GM23248 (cell line): ENCODE data around the gene PCDHB3. TPM values are rescaled to one million over a fixed set of nuclear protein-coding genes. Genes with fewer than 3 reads are reported as not detected.

Experiments
- DNase-seq: peaks from one replicate; pipeline ENCODE4 v3.0.0-alpha.2; 2015
- H2AFZ ChIP-seq: fragments of 200-600 bp; sonication (generic); 2 replicates; pipeline ENCODE4 v1.6.1; 2016; ENCODE audit warnings: antibody characterized with exemption
- H3F3A ChIP-seq: fragments of 200-600 bp; sonication (generic); 2 replicates; pipeline ENCODE4 v1.6.1; 2016; ENCODE audit warnings: mild to moderate bottlenecking, antibody characterized with exemption, mixed run types; ENCODE audit not compliant: insufficient read depth
- H3K27ac ChIP-seq: fragments of 200-600 bp; sonication (generic); 2 replicates; pipeline ENCODE4 v1.5.1; 2016; ENCODE audit warnings: mild to moderate bottlenecking
- H3K27me3 ChIP-seq: fragments of 200-600 bp; sonication (generic); replicated peaks from 2 replicates; pipeline ENCODE4 v1.6.1; 2016; ENCODE audit warnings: mild to moderate bottlenecking; ENCODE audit not compliant: insufficient read depth
- H3K36me3 ChIP-seq: fragments of 200-600 bp; sonication (generic); 2 replicates; pipeline ENCODE4 v1.6.1; 2016; ENCODE audit warnings: low read depth, mild to moderate bottlenecking
- H3K4me1 ChIP-seq: fragments of 200-600 bp; sonication (generic); 2 replicates; pipeline ENCODE4 v1.6.1; 2016; ENCODE audit warnings: mild to moderate bottlenecking; ENCODE audit not compliant: insufficient read depth
- H3K4me2 ChIP-seq: fragments of 200-600 bp; sonication (generic); one replicate; pipeline ENCODE4 v1.6.1; 2016; ENCODE audit warnings: mild to moderate bottlenecking; ENCODE audit not compliant: unreplicated experiment
- H3K4me3 ChIP-seq: fragments of 200-600 bp; sonication (generic); 2 replicates; pipeline ENCODE4 v1.5.1; 2016; ENCODE audit warnings: mild to moderate bottlenecking
- H3K79me2 ChIP-seq: fragments of 200-600 bp; sonication (generic); 2 replicates; pipeline ENCODE4 v1.6.1; 2016; ENCODE audit warnings: mild to moderate bottlenecking; ENCODE audit not compliant: insufficient read depth
- H3K9ac ChIP-seq: fragments of 200-600 bp; sonication (generic); 2 replicates; pipeline ENCODE4 v1.6.1; 2016; ENCODE audit warnings: mild to moderate bottlenecking
- H3K9me2 ChIP-seq: fragments of 200-600 bp; sonication (generic); 2 replicates; pipeline ENCODE4 v1.6.1; 2016; ENCODE audit warnings: mixed run types, mild to moderate bottlenecking, moderate library complexity; ENCODE audit not compliant: insufficient read depth
- H3K9me3 ChIP-seq: fragments of 200-600 bp; sonication (generic); one replicate; pipeline ENCODE4 v1.6.1; 2017; ENCODE audit warnings: low read depth
- H4K20me1 ChIP-seq: fragments of 200-600 bp; sonication (generic); 2 replicates; pipeline ENCODE4 v1.6.0; 2016; ENCODE audit not compliant: insufficient read depth
- EZH2 ChIP-seq: fragments of 200-600 bp; sonication (generic); IDR thresholded peaks from 2 replicates; pipeline ENCODE4 v1.6.1; 2018; ENCODE audit warnings: antibody characterized with exemption, mild to moderate bottlenecking; ENCODE audit not compliant: insufficient read depth, poor library complexity, severe bottlenecking
- EZH2phosphoT487 ChIP-seq: fragments of 200-600 bp; sonication (generic); IDR thresholded peaks from 2 replicates; pipeline ENCODE4 v1.6.1; 2018; ENCODE audit warnings: antibody characterized with exemption, moderate library complexity, mild to moderate bottlenecking, low read depth; ENCODE audit not compliant: insufficient read depth
- WGBS, 2 experiments: methylation state at CpG; one replicate each; pipeline ENCODE4 v1.1.6; 2015 to 2017; ENCODE audit warnings: low lambda C conversion rate in 2 of 2, low coverage in 1 of 2; ENCODE audit errors: missing lambda C conversion rate in 2 of 2; 5-methylcytosine and 5-hydroxymethylcytosine counted together
- in situ Hi-C: fragments of 300-500 bp; cut with MboI; formaldehyde crosslinking; loops from 2 replicates; pipeline ENCODE4 v1.15.0; 2020
- polyA plus RNA-seq: library from polyadenylated mRNA; unstranded; fragments of >200 nt; fragmentation: Nextera tagmentation; extraction: Ambion mirVana; gene quantifications from 2 replicates; pipeline ENCODE4 v1.2.1, GENCODE V29; 2016
- total RNA-seq: library from RNA; depleted of rRNA; stranded (reverse); fragments of >200 nt; shearing (Covaris generic); gene quantifications from 2 replicates; pipeline ENCODE4 v1.2.3, GENCODE V29; 2014; rRNA removed

The PCDHB3 gene
- total RNA-seq (0.76 and 1.1 TPM in 2 replicates), polyA plus RNA-seq (0.23 and 0.24 TPM in 2 replicates)

DNA sequence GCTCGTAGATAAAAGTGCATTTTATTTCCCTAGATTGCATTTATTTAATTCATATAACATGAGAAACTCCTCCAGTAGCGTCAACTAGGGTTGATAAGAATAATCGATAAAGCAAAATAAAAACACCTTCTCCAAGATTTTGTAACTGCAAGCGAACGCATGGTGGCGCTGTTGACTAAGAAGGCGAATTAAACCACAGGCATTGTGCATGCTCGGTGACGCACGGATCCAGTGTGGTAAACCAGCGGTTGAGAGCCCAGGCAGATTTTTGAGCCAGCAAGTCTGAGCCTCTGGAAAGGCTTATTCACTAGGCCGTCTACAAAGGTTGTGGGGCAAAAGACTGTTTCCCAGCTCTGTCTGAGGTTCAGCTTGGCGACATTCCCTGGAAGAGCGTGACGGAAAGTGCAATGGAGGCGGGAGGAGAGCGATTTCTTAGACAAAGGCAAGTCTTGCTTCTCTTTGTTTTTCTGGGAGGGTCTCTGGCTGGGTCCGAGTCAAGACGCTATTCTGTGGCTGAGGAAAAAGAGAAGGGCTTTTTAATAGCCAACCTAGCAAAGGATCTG is at the start of gene PCDHB3:
Gene PCDHB3, plus strand, starts transcription at position 231 of the 563 bp plus-strand sequence. Its CDS starts 177 bp downstream, at position 408.
- no peak within 1 kb of the TSS for H2AFZ ChIP-seq
- in situ Hi-C loops = no loop called here
- peak; percentile 79 for DNase-seq

DNA sequence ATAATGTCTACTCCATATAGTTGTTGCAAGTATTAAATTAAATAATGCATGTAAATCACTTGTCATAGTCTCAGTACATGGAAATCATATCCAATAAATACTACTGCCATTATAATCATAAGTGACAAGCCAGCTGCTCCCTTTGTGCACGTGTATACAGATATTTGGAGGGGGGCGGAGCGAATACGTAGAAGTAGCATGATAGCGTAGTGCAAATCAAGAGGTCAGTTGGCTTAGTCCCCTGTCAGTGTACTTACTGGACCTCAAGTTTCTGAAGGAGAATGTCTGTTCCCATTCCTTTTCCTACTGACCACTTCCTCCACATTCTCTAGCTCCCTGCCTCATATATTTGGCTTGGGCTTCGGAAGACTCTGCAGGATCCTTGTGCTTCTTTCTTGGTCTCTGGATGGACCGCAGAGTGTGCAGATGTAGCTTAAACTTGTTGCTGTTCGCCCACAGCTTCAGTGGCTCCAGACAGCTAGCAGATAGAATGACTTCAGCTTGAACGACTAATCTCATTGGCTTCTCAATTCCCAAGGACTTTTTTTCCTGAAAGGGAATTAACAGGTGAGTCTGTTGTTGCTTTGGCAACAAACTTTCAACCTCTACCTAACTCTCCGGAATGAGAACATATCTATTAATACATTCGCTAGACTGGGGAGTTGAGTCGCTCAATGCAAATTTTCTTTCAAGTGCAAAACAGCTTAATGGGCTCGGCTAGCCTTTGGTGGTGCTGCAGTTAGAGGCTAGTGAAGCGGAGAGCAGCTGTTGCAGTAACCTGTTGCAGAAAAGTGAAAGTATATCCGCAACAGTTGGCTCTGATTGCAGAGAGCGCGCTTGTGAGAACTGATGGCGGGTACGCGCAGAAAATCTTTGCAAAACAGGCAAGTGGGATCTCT is 49.4 kb upstream of the PCDHB3 start, which contains the start of gene PCDHB1:
Gene PCDHB1, plus strand, starts transcription at position 753 of the 899 bp plus-strand sequence. Its CDS starts 97 bp downstream, at position 850.
- 20% methylated on average over 20 of the region's 20 CpGs for WGBS, 2 experiments
- Histone ChIP-seq H3K4me1 (no peaks in the 10 kb centered on the region), H3K4me2 (no peak within 1 kb of the TSS), H2AFZ (no peak within 1 kb of the TSS), H3K9me2 (no peaks in the 10 kb centered on the region), H3K27ac (no peak within 1 kb of the TSS), H3F3A (no peaks in the 10 kb centered on the region), H3K79me2 (no peaks in the 10 kb centered on the region), H3K36me3 (no peaks in the 10 kb centered on the region), H3K9ac (no peak within 1 kb of the TSS), H3K4me3 (no peak within 1 kb of the TSS), H3K27me3 (no peaks in the 10 kb centered on the region), H4K20me1 (no peaks in the 10 kb centered on the region), H3K9me3 (no peaks in the 10 kb centered on the region)
- in situ Hi-C loops = no loop called here
- TF ChIP-seq EZH2 = no peak
- TF ChIP-seq EZH2phosphoT487 = no peak
- DNase-seq = no peak

More for the DNA sequence above, at the start of gene PCDHB3:
- Histone ChIP-seq H3K27ac (no peak within 1 kb of the TSS), H3K36me3 (no peaks in the 10 kb centered on the region), H3K4me3 (no peak within 1 kb of the TSS), H3K4me1 (no peaks in the 10 kb centered on the region), H4K20me1 (no peaks in the 10 kb centered on the region), H3K79me2 (no peaks in the 10 kb centered on the region), H3K4me2 (no peak within 1 kb of the TSS), H3K9ac (no peak within 1 kb of the TSS), H3F3A (no peaks in the 10 kb centered on the region), H3K9me2 (no peaks in the 10 kb centered on the region), H3K27me3 (no peaks in the 10 kb centered on the region), H3K9me3 (no peaks in the 10 kb centered on the region)
- 15 to 23% methylated on average over 19 of the region's 19 CpGs for WGBS, 2 experiments
- no peak for TF ChIP-seq EZH2phosphoT487

DNA sequence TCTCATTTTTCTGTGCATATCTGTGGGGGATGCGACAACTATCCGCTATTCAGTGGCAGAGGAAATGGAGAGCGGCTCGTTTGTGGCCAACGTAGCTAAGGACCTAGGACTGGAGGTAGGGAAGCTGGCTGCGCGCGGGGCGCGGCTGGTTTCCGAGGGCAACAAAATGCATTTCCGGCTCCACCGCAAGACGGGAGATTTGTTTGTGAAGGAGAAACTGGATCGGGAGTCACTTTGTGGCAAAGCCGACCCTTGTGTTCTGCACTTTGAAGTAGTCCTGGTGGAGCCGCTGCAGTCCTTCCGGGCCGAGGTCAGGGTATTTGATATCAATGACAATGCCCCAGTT is 48.8 kb upstream of the PCDHB3 start:
- no peaks in the 10 kb centered on the region for H3K36me3 ChIP-seq
- no peaks in the 10 kb centered on the region for H3F3A ChIP-seq
- no peaks in the 10 kb centered on the region for H3K9me3 ChIP-seq
- H4K20me1 ChIP-seq = no peaks in the 10 kb centered on the region
- no peak overlapping the region for H3K27ac ChIP-seq
- no peak overlapping the region for H3K4me2 ChIP-seq
- no peaks in the 10 kb centered on the region for H3K4me1 ChIP-seq
- TF ChIP-seq EZH2 (no peak), EZH2phosphoT487 (no peak)
- H3K79me2 ChIP-seq = no peaks in the 10 kb centered on the region
- DNase-seq = no peak
- H3K9me2 ChIP-seq = no peaks in the 10 kb centered on the region
- H3K9ac ChIP-seq = no peak overlapping the region
- H2AFZ ChIP-seq = no peak overlapping the region
- H3K27me3 ChIP-seq = no peaks in the 10 kb centered on the region
- WGBS, 2 experiments = 13 to 14% methylated on average over 19 of the region's 19 CpGs
- H3K4me3 ChIP-seq = no peak overlapping the region
- in situ Hi-C loops = no loop called here

DNA sequence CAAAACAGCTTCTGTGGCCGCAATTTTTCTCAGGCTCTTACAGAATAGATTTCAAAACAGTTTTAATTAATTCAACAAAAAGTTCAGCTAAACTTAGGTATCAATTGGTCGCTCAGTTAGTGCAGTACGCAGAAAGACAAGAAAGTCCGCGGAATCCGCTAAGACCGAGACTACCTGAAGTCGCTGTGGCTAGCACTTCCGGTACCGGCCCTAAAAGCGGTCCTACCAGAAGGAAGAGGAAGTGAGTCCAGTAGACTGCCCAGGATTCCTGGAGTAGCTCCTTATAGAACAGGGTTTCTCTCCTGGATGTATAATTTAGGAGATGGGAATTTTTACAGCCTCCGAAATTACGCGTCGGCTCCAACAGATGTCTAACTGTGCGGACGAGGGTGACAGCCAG is 22.4 kb upstream of the PCDHB3 start:
- no peak overlapping the region for H3K4me3 ChIP-seq
- 59 to 64% methylated on average over 17 of the region's 17 CpGs for WGBS, 2 experiments
- H3K4me2 ChIP-seq = no peak overlapping the region
- no peaks in the 10 kb centered on the region for H4K20me1 ChIP-seq
- H3K9ac ChIP-seq = no peak overlapping the region
- H3K9me2 ChIP-seq = no peaks in the 10 kb centered on the region
- H3K27ac ChIP-seq = no peak overlapping the region
- no peak for DNase-seq
- H3F3A ChIP-seq = no peaks in the 10 kb centered on the region
- no peak overlapping the region for H2AFZ ChIP-seq
- no peaks in the 10 kb centered on the region for H3K79me2 ChIP-seq
- no peaks in the 10 kb centered on the region for H3K36me3 ChIP-seq
- TF ChIP-seq EZH2phosphoT487 = no peak
- no peak for TF ChIP-seq EZH2
- H3K27me3 ChIP-seq = peaks cover 5% of the 10 kb centered on the region; the same call in 1 of the 2 replicates
- in situ Hi-C loops = no loop called here
- no peaks in the 10 kb centered on the region for H3K9me3 ChIP-seq
- no peaks in the 10 kb centered on the region for H3K4me1 ChIP-seq
